ENCODE data around the gene B9D2. TPM values are rescaled to one million over a fixed set of nuclear protein-coding genes. Genes with fewer than 3 reads are reported as not detected.
"Not testable (repeated sequence)": the region's sequence is repeated elsewhere in the genome, so short reads cannot be mapped to it uniquely, and the experiment has no call there.

The B9D2 gene
- total RNA-seq, 1 donor from 2014 or later = 7.6 TPM

- peaks cover 18% of the 10 kb centered on the region for H3K27me3 Mint-ChIP-seq (ENCODE audit: unreplicated experiment)
- peak overlapping the region; percentile 35 for H3K27ac Mint-ChIP-seq (ENCODE audit: unreplicated experiment)
These were observed 13.1 kb downstream of the B9D2 start for GRCh38 chr19:41350735-41351338.

GRCh38 chr19:41346916-41347315 lies 17.0 kb downstream of the B9D2 start:
- not testable (repeated sequence) for H3K27ac Mint-ChIP-seq (ENCODE audit: unreplicated experiment); DNase-seq; H3K4me1 Mint-ChIP-seq (ENCODE audit: low read depth, unreplicated experiment); H3K4me3 Mint-ChIP-seq (ENCODE audit: unreplicated experiment); H3K36me3 Mint-ChIP-seq (ENCODE audit: unreplicated experiment); H3K9me3 Mint-ChIP-seq (ENCODE audit: unreplicated experiment)
- peaks cover 12% of the 10 kb centered on the region for H3K27me3 Mint-ChIP-seq (ENCODE audit: unreplicated experiment)

More at GRCh38 chr19:41350735-41351338, 13.1 kb downstream of the B9D2 start:
- Mint-ChIP-seq H3K9me3 (ENCODE audit: unreplicated experiment) (peaks cover 12% of the 10 kb centered on the region), H3K4me3 (ENCODE audit: unreplicated experiment) (peak overlapping the region; percentile 91), H3K36me3 (ENCODE audit: unreplicated experiment) (peaks cover 5% of the 10 kb centered on the region), H3K4me1 (ENCODE audit: low read depth, unreplicated experiment) (peaks cover 9% of the 10 kb centered on the region)
- no peak for TF ChIP-seq CTCF (IDR thresholded peaks at IDR 0.05; ENCODE audit: partially characterized antibody, unreplicated experiment)
- no peak for DNase-seq

- no peak overlapping the region for H3K4me3 Mint-ChIP-seq (ENCODE audit: unreplicated experiment)
These were observed 19.8 kb downstream of the B9D2 start for GRCh38 chr19:41344162-41344561.

GRCh38 chr19:41341669-41342490 lies 22.1 kb downstream of the B9D2 start:
- H3K27me3 Mint-ChIP-seq (ENCODE audit: unreplicated experiment) = peaks cover 8% of the 10 kb centered on the region
- no peaks in the 10 kb centered on the region for H3K36me3 Mint-ChIP-seq (ENCODE audit: unreplicated experiment)
- DNase-seq = no peak

More at GRCh38 chr19:41344162-41344561, 19.8 kb downstream of the B9D2 start:
- Mint-ChIP-seq H3K27ac (ENCODE audit: unreplicated experiment) (no peak overlapping the region), H3K27me3 (ENCODE audit: unreplicated experiment) (peaks cover 6% of the 10 kb centered on the region), H3K4me1 (ENCODE audit: low read depth, unreplicated experiment) (no peaks in the 10 kb centered on the region), H3K9me3 (ENCODE audit: unreplicated experiment) (no peaks in the 10 kb centered on the region), H3K36me3 (ENCODE audit: unreplicated experiment) (no peaks in the 10 kb centered on the region)
- DNase-seq = no peak
- TF ChIP-seq CTCF (IDR thresholded peaks at IDR 0.05; ENCODE audit: partially characterized antibody, unreplicated experiment) = no peak

GRCh38 chr19:41339936-41340335 lies 24.0 kb downstream of the B9D2 start:
- TF ChIP-seq CTCF (IDR thresholded peaks at IDR 0.05; ENCODE audit: partially characterized antibody, unreplicated experiment) = no peak
- H3K9me3 Mint-ChIP-seq (ENCODE audit: unreplicated experiment) = no peaks in the 10 kb centered on the region
- H3K36me3 Mint-ChIP-seq (ENCODE audit: unreplicated experiment) = no peaks in the 10 kb centered on the region
- H3K27me3 Mint-ChIP-seq (ENCODE audit: unreplicated experiment) = peaks cover 8% of the 10 kb centered on the region
- no peak for DNase-seq
- no peaks in the 10 kb centered on the region for H3K4me1 Mint-ChIP-seq (ENCODE audit: low read depth, unreplicated experiment)
- no peak overlapping the region for H3K4me3 Mint-ChIP-seq (ENCODE audit: unreplicated experiment)
- H3K27ac Mint-ChIP-seq (ENCODE audit: unreplicated experiment) = no peak overlapping the region

More at GRCh38 chr19:41341669-41342490, 22.1 kb downstream of the B9D2 start:
- no peak overlapping the region for H3K4me3 Mint-ChIP-seq (ENCODE audit: unreplicated experiment)
- no peaks in the 10 kb centered on the region for H3K4me1 Mint-ChIP-seq (ENCODE audit: low read depth, unreplicated experiment)
- H3K27ac Mint-ChIP-seq (ENCODE audit: unreplicated experiment) = no peak overlapping the region
- H3K9me3 Mint-ChIP-seq (ENCODE audit: unreplicated experiment) = no peaks in the 10 kb centered on the region
- no peak for TF ChIP-seq CTCF (IDR thresholded peaks at IDR 0.05; ENCODE audit: partially characterized antibody, unreplicated experiment)
